Testis (tissue), 2 donors: Measurements from ENCODE around the gene FCGBP.

ENCODE experiments used
- POLR2A ChIP-seq: fragments of 450-650 bp; IDR thresholded peaks from one replicate; pipeline ENCODE4 v1.6.1; 2017; ENCODE audit warnings: antibody characterized with exemption, mild to moderate bottlenecking, moderate library complexity
- TF ChIP-seq, protein P1 (sequence below), 3 experiments: fragments of 450-650 bp in 2 of 3; fragments of 200-600 bp in 1 of 3; sonication (generic) in 1 of 3; IDR thresholded peaks; one replicate each; pipeline ENCODE4 v1.5.1; 2016 to 2019; ENCODE audit warnings: antibody characterized with exemption in 3 of 3, mild to moderate bottlenecking in 2 of 3, moderate library complexity in 1 of 3

GRCh38 chr19:39942366-39942730 lies 7.9 kb upstream of the FCGBP start:
- TF ChIP-seq POLR2A = no peak
- TF ChIP-seq, protein P1, sequence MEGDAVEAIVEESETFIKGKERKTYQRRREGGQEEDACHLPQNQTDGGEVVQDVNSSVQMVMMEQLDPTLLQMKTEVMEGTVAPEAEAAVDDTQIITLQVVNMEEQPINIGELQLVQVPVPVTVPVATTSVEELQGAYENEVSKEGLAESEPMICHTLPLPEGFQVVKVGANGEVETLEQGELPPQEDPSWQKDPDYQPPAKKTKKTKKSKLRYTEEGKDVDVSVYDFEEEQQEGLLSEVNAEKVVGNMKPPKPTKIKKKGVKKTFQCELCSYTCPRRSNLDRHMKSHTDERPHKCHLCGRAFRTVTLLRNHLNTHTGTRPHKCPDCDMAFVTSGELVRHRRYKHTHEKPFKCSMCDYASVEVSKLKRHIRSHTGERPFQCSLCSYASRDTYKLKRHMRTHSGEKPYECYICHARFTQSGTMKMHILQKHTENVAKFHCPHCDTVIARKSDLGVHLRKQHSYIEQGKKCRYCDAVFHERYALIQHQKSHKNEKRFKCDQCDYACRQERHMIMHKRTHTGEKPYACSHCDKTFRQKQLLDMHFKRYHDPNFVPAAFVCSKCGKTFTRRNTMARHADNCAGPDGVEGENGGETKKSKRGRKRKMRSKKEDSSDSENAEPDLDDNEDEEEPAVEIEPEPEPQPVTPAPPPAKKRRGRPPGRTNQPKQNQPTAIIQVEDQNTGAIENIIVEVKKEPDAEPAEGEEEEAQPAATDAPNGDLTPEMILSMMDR (IDR thresholded peaks at IDR 0.05) = no peak
